Activated T-cell treated with anti-CD3 and anti-CD28 coated beads for 4 hours (primary cell): Measurements from ENCODE around the gene PIK3R1.
"Not testable (repeated sequence)": the region's sequence is repeated elsewhere in the genome, so short reads cannot be mapped to it uniquely, and the experiment has no call there.

Experiments
- DNase-seq: peaks from one replicate; pipeline ENCODE4 v3.0.0-alpha.2; 2020

The PIK3R1 gene

GRCh38 chr5:68194386-68194785 lies 21.2 kb upstream of the PIK3R1 start:
- no peak for DNase-seq

- DNase-seq, result no peak
Observed at GRCh38 chr5:68195137-68195536, 20.4 kb upstream of the PIK3R1 start.

GRCh38 chr5:68196876-68197275 lies 18.7 kb upstream of the PIK3R1 start:
- DNase-seq, result no peak

GRCh38 chr5:68200288-68200687 lies 15.3 kb upstream of the PIK3R1 start:
- no peak for DNase-seq

GRCh38 chr5:68210654-68211053 lies 4.9 kb upstream of the PIK3R1 start:
- DNase-seq, result not testable (repeated sequence)

- DNase-seq, result no peak
Observed at GRCh38 chr5:68214482-68215207, 911 bp upstream of the PIK3R1 start.

- peak; percentile 61 for DNase-seq
Observed at GRCh38 chr5:68215898-68216244, 315 bp downstream of the PIK3R1 start.

GRCh38 chr5:68216245-68217046 lies 890 bp downstream of the PIK3R1 start:
- DNase-seq, result peak; percentile 20

GRCh38 chr5:68217047-68217355 lies 1.4 kb downstream of the PIK3R1 start:
- no peak for DNase-seq

GRCh38 chr5:68217528-68217927 lies 2.0 kb downstream of the PIK3R1 start:
- DNase-seq, result no peak

- DNase-seq, result no peak
Observed at GRCh38 chr5:68219161-68219816, 3.7 kb downstream of the PIK3R1 start.

GRCh38 chr5:68220260-68220659 lies 4.7 kb downstream of the PIK3R1 start:
- DNase-seq, result no peak

GRCh38 chr5:68220914-68221313 lies 5.4 kb downstream of the PIK3R1 start:
- no peak for DNase-seq

- no peak for DNase-seq
Observed at GRCh38 chr5:68221488-68221887, 5.9 kb downstream of the PIK3R1 start.

- no peak for DNase-seq
Observed at GRCh38 chr5:68222310-68222709, 6.8 kb downstream of the PIK3R1 start.

- no peak for DNase-seq
Observed at GRCh38 chr5:68222824-68223354, 7.3 kb downstream of the PIK3R1 start.

- no peak for DNase-seq
Observed at GRCh38 chr5:68223904-68224303, 8.3 kb downstream of the PIK3R1 start.

- no peak for DNase-seq
Observed at GRCh38 chr5:68224509-68225187, 9.1 kb downstream of the PIK3R1 start.

- no peak for DNase-seq
Observed at GRCh38 chr5:68225188-68225910, 9.8 kb downstream of the PIK3R1 start.

- DNase-seq, result no peak
Observed at GRCh38 chr5:68225911-68226545, 10.5 kb downstream of the PIK3R1 start.

- DNase-seq, result no peak
Observed at GRCh38 chr5:68226546-68227073, 11.1 kb downstream of the PIK3R1 start.
